ENCODE measurements around the gene MAPK10. TPM values are rescaled to one million over a fixed set of nuclear protein-coding genes. Genes with fewer than 3 reads are reported as not detected.

Gene MAPK10
- total RNA-seq, 1 donor from 2014 or later: 0.13 TPM

Other genes with a start within 250 kb of the MAPK10 start
- gene PTPN13, start 234.3 kb upstream of the MAPK10 start, total RNA-seq: under 0.01 TPM in 2 replicates

Data from dermis microvascular lymphatic vessel endothelial cell (primary cell).